Brain microvascular endothelial cell (primary cell): ENCODE measurements around the gene MKKS.

ENCODE experiments used
- DNase-seq: peaks from one replicate; pipeline ENCODE4 v3.0.0-alpha.2; 2020
- H3K27ac ChIP-seq: fragments of 250-450 bp; sonication (Bioruptor Pico); 2 replicates; pipeline ENCODE4 v1.5.1; 2020; ENCODE audit warnings: mild to moderate bottlenecking, moderate library complexity
- H3K27me3 ChIP-seq: fragments of 250-450 bp; sonication (Bioruptor Pico); replicated peaks from 2 replicates; pipeline ENCODE4 v1.5.1; 2020; ENCODE audit warnings: mild to moderate bottlenecking
- H3K36me3 ChIP-seq: fragments of 250-450 bp; sonication (Bioruptor Pico); replicated peaks from 2 replicates; pipeline ENCODE4 v1.5.1; 2020; ENCODE audit warnings: mild to moderate bottlenecking
- H3K4me3 ChIP-seq: 2 replicates; pipeline ENCODE4 v1.5.1; 2011; ENCODE audit warnings: low read depth, mild to moderate bottlenecking, control low read depth, low read length, moderate library complexity
- in situ Hi-C: cut with HindIII; loops from 2 replicates; pipeline ENCODE4 v1.10.0; 2017; ENCODE audit warnings: low sequenced_read_pairs, low pct_ligation_motif_present
- TF ChIP-seq, protein P1 (sequence below): IDR thresholded peaks from 2 replicates; pipeline ENCODE4 v1.5.1; 2011; ENCODE audit warnings: low read depth, mild to moderate bottlenecking, moderate library complexity, low read length, control low read depth, inconsistent platforms; ENCODE audit errors: missing control alignments

MKKS gene

DNA sequence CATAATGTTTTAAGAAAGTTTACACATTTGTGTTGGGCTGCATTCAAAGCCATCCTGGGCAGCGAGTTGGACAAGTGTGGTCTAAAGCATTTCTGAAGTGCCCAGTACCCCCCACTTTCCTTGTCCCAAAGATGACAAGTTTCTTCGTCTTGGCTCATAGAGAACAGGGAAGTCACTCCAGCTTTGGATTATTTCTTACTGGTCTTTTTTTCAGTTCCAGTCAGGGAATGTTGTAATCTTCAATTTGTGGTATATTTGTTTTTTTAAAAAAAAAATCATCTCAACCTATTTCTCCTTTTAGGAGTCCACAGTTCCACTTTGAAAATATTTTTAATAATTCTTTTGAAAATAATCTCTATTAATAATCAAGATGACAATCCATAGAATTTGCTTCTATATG is 35.0 kb upstream of the MKKS start:
- in situ Hi-C loops = no loop called here
- H3K36me3 ChIP-seq = no peaks in the 10 kb centered on the region
- H3K27me3 ChIP-seq = no peaks in the 10 kb centered on the region
- TF ChIP-seq, protein P1, sequence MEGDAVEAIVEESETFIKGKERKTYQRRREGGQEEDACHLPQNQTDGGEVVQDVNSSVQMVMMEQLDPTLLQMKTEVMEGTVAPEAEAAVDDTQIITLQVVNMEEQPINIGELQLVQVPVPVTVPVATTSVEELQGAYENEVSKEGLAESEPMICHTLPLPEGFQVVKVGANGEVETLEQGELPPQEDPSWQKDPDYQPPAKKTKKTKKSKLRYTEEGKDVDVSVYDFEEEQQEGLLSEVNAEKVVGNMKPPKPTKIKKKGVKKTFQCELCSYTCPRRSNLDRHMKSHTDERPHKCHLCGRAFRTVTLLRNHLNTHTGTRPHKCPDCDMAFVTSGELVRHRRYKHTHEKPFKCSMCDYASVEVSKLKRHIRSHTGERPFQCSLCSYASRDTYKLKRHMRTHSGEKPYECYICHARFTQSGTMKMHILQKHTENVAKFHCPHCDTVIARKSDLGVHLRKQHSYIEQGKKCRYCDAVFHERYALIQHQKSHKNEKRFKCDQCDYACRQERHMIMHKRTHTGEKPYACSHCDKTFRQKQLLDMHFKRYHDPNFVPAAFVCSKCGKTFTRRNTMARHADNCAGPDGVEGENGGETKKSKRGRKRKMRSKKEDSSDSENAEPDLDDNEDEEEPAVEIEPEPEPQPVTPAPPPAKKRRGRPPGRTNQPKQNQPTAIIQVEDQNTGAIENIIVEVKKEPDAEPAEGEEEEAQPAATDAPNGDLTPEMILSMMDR = no peak
- DNase-seq = no peak
- no peak overlapping the region for H3K27ac ChIP-seq
- no peak overlapping the region for H3K4me3 ChIP-seq

DNA sequence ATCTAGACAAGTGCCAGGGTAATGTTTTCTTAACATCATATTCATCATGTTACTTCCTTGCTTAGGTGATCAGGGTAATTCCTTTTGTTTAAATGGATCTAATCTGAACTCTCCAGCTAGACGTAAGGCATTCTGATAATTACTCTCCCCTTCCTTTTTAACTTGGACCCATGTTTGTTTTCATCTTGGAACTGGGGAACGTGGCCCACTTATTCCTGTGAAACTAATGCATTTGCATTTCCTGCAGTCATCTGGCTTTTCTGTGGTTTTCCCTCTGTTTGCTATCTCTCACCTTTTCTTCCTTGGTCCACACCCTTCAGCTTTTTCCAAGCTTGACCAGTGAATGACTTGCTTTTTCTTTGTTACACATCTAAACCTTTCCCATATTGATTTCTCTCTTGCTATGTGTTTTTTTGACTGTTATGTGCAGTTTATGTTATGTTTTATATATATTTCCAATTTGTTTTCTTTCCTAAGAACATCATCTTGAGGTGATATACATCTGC is 34.4 kb upstream of the MKKS start:
- H3K4me3 ChIP-seq = no peak overlapping the region
- in situ Hi-C loops = no loop called here
- no peak overlapping the region for H3K27ac ChIP-seq
- DNase-seq = no peak
- no peaks in the 10 kb centered on the region for H3K27me3 ChIP-seq
- TF ChIP-seq, protein P1 = no peak
- H3K36me3 ChIP-seq = no peaks in the 10 kb centered on the region

DNA sequence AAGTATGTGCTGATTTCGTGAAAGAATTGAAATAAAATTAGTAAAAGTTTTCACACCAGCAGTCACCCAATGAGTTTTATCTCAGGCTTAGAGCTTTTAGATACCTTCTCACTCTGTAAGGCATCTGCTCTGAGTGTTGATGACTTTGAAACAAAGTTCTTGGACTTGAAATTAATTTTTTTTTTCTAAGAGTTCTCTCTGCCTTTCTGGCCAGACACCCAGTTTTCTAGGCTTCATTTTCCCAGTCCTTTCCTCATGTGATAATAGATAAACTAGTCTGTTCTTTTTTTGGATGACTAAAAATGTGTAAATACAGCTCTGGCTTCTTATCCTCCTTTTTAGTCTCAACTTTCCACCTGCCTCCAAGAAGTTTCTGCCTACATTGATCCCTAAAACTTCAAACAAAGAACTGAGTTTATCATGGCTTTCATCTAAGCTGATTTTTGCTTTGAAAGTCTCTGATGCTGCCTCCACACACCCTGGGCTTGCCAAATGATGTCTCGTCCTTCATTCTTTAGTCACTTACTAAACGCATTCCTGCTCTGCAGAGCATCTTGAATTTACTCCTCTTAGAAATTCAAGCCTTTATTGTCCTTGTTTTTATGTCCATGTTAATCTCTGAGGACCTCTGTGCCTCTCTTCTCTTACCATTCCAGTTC is 33.8 kb upstream of the MKKS start:
- in situ Hi-C loops = no loop called here
- Histone ChIP-seq H3K27me3 (no peaks in the 10 kb centered on the region), H3K36me3 (no peaks in the 10 kb centered on the region), H3K4me3 (no peak overlapping the region), H3K27ac (no peak overlapping the region)
- DNase-seq = peak; percentile 31
- TF ChIP-seq, protein P1 = no peak

DNA sequence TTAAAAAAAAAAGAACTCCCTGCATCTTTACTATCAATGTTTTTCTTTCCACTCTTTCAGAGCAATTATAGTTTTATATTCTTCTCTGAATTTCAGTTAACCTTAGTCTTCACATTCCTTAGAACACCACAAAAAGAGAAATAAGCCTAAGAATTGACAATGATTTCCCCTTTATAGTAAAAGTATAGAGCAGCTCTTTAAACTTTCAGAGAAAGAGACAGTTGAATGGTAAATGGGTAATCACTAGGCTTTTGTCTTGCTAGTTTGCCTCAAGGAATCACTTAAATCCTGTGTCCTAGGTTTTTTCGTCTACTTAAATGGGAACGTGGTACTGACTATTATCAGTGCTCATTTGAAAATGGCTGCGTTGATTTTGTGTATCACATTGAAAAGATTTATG is 32.8 kb upstream of the MKKS start:
- in situ Hi-C loops = no loop called here
- no peak for DNase-seq
- H3K36me3 ChIP-seq = no peaks in the 10 kb centered on the region
- no peak overlapping the region for H3K27ac ChIP-seq
- TF ChIP-seq, protein P1 = no peak
- no peaks in the 10 kb centered on the region for H3K27me3 ChIP-seq
- no peak overlapping the region for H3K4me3 ChIP-seq

DNA sequence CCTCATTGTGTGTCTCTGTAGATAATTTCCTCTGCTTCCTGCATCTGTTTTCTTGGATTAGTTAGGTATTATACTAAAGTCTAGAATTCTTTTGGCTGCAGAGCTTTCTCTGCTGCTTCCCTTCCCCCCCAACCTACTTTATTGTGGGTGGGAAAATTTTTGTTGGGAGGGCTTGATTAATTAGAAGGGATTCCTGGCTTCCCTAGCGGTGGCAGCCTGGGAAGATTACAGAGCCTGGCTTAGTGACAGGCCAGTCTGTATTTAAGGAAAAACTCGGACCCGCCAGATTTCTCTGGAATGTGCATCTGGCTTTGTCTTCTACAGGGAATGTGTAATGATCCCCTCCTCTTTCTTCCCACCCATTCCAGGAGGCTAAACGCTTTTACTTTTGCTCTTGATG is 32.3 kb upstream of the MKKS start:
- Histone ChIP-seq H3K27me3 (no peaks in the 10 kb centered on the region), H3K36me3 (no peaks in the 10 kb centered on the region), H3K27ac (no peak overlapping the region), H3K4me3 (no peak overlapping the region)
- in situ Hi-C loops = no loop called here
- TF ChIP-seq, protein P1 = no peak
- DNase-seq = no peak

DNA sequence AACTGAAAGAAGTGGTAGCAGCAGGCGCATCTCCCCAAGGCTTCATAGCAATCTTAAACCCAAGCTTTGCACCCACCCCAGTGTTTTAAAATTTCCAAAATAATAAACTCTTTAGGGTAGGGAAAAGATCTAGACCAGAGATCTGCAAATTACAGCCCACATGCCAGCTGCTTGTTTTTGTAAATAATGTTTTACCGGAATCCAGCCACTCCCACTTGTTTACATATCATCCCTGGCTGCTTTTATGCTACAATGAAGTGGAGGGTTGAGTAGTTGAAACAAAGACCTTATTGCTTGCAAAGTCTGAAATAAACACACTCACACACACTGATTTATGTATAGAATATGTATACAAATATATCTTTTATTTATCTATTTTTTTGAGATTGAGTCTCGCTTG is 31.1 kb upstream of the MKKS start:
- Histone ChIP-seq H3K36me3 (no peaks in the 10 kb centered on the region), H3K27me3 (no peaks in the 10 kb centered on the region), H3K27ac (no peak overlapping the region), H3K4me3 (no peak overlapping the region)
- in situ Hi-C loops = no loop called here
- TF ChIP-seq, protein P1 = no peak
- DNase-seq = no peak
